NCI-H748 (cell line): Measurements from ENCODE around the gene S1PR2.
"Not testable (repeated sequence)": the region's sequence is repeated elsewhere in the genome, so short reads cannot be mapped to it uniquely, and the experiment has no call there.

Experiments
- DNase-seq: peaks from one replicate; lab custom pipeline; 2025; ENCODE audit not compliant: unreplicated experiment; lab: John Stamatoyannopoulos, UW

The S1PR2 gene

GRCh38 chr19:10255358-10255757 is 24.2 kb upstream of the S1PR2 start:
- no peak for DNase-seq

DNA sequence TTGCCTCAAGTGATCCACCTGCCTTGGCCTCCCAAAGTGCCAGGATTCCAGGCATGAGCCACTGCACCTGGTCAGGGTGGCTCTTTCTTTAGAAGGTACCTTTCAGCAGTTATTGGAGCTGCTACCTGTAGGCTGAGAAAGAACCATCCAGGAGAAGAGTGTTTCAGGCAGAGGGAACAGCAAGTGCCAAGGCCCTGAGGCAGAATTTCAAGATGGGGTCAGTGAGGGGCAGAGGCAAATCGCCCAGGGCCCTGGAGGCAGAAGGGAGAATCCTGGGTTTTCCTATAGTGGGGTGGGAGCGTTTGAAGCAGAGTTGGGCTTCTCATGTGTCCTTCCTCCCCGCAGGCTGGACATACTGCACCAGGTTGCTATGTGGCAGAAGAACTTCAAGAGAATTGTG is 23.1 kb upstream of the S1PR2 start:
- DNase-seq: no peak

- DNase-seq: no peak
Observed at GRCh38 chr19:10252707-10253106, 21.6 kb upstream of the S1PR2 start.

- peak; percentile 97 for DNase-seq
Observed at GRCh38 chr19:10251792-10252694, 20.9 kb upstream of the S1PR2 start, which contains the start of gene MRPL4. Gene MRPL4, plus strand, starts transcription at chr19:10252214. Its CDS starts 40 bp downstream, at chr19:10252254.

DNA sequence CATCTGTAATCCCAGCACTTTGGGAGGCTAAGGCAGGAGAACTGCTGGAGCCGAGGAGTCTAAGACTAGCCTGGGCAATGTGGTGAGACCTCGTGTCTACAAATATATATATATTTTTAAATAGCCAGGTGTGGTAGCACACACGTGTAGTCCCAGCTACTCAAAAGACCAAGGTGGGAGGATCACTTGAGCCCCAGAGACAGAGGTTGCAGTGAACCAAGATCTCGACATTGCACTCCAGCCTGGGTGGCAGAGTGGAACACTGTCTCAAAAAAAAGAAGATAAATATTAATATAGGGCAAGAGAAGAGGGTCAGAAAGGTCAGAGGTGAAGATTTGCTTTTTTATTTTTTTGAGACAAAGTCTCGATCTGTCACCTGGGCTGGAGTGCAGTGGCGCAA is 15.4 kb upstream of the S1PR2 start:
- no peak for DNase-seq

GRCh38 chr19:10245189-10245939 is 14.2 kb upstream of the S1PR2 start:
- no peak for DNase-seq

DNA sequence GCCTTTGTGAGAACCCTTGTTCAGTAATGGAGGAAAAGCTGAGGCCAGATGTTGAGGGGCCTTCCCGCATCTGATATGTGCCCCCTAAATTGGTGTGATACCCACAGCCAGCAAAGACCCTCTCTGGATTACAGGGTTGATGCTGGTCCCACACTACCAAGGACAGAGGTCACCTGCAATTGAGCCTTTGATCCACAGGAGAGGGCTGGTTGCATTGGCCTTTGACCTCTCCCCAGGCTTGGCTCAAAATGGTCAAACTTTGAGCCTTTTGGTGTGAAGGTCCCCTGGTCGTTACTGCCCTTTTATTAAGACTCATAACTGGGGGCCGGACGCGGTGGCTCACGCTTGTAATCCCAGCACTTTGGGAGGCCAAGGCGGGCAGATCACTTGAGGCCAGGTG is 12.5 kb upstream of the S1PR2 start:
- no peak for DNase-seq

DNA sequence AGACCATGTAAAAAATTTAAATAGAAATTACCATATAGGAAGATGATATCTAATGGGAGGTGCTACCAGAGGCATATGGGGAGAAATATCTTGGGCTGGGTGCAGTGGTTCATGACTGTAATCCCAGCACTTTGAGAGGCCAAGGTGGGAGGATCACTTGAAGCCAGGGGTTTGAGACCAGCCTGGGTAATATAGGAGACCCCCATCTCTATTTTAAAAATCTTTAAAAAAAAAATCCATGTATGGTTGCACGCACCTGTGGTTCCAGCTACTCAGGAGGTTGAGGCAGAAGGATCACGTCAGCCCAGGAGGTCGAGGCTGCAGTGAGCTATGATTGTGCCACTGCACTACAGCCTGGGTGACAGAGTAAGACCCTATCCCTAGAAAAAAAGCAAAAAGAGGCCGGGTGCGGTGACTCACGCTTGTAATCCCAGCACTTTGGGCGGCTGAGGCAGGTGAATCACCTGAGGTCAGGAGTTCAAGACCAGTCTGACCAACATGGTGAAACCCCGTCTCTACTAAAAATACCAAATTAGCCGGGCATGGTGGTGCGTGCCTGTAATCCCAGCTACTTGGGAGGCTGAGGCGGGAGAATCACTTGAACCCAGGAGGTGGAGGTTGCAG is 10.8 kb upstream of the S1PR2 start:
- DNase-seq: not testable (repeated sequence)

- peak; percentile 88 for DNase-seq
Observed at GRCh38 chr19:10238172-10238783, 7.1 kb upstream of the S1PR2 start.

- no peak for DNase-seq
Observed at GRCh38 chr19:10237702-10238101, 6.6 kb upstream of the S1PR2 start.

GRCh38 chr19:10235409-10235808 is 4.3 kb upstream of the S1PR2 start:
- not testable (repeated sequence) for DNase-seq

DNA sequence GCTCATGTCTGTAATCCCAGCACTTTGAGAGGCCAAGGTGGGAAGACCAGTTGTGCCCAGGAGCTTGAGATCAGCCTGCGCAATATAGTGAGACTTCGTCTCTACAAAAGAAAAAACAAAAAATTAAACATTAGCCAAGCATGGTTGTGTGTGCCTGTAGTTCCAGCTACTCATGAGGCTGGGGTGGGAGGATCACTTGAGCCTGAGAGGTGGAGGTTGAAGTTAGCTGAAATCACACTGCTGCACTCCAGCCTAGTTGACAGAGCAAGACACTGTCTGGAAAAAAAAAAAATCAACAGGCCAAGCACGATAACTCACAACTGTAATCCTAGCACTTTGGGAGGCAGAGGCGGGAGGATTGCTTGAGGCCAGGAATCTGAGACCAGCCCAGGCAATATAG is 3.9 kb upstream of the S1PR2 start:
- no peak for DNase-seq

DNA sequence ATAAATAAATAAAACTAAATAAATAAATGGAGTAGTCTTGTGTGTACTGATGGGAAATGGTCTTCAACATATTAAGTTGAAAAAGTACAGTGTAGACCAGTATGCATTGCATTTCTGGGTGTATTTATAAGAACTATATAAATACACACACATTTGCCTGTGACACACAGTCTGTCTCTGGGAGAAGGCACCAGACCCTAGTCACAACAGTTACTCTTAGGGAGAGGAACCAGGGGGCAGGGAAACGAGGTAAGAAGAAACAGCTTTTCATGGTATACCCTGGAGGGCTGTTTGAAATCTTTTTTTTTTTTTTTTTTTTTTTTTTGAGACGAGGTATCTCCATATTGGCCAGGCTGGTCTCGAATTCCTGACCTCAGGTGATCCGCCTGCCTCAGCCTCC is 2.8 kb upstream of the S1PR2 start:
- no peak for DNase-seq

DNA sequence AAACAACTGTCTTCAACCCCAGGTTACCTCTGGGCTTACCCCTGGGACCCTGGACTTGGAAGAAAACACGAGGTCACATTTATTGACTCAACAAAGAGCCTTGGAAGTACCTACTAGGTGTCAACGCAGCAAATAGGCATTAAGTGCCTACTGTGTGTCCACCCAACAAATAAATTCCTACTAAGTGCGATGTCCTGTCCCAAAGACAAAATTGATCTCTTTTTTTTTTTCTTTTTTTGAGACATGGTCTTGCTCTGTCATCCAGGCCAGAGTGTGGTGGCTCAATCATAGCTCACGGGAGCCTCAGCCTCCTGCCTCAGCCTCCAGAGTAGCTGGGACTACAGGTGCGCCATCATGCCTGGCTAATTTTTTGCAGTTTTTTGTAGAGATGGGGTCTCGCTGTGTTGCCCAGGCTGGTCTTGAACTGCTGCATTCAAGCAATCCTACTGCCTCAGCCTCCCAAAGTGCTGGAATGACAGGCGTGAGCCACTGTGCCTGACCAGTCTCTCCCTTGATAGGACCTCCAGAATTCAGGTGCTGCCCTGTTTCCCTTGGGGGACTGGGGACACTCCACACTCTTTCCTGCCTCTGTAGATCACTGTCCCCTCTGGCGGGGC is 589 bp upstream of the S1PR2 start:
- no peak for DNase-seq

- peak; percentile 25 for DNase-seq
Observed at GRCh38 chr19:10230173-10230860, 814 bp downstream of the S1PR2 start.

DNA sequence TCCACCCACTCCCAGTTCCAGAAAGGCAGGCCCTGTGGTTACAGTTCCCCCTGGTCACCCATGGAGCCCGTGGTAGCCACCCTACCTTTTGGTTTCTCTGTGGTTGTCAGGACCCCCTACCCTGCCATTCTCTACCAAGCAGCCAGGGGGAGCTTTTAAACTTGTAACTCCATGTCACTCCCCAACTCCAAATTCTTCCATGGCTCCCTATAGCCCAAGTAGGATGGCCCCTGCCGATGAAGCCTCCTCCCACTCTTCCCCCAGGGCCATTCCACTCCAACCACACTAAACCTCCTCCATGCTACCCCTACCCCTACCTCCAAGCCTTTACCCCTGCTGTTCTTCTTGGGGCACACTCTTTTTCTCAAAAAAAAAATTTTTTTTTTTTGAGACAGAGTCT is 2.2 kb downstream of the S1PR2 start:
- peak; percentile 42 for DNase-seq

DNA sequence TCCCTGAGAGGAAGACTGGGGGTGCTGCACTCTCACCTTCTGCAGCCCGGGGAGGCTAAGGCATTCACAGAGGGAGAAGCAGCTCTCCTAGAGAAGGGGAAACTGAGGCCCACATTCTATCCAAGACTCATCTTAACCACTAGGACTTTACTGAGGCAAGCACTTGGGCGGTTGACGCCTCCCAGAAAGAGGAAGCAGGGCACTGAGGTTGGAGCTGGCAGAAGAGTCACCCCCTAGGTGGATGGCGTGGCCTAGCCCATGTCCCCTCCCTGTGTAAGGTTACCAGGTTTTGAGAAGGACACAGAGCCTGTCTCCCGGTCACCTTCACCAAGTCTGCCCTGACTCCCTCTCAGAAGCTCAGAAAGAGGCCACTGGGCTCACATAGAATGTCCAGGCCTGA is 2.7 kb downstream of the S1PR2 start:
- DNase-seq: no peak

- DNase-seq: no peak
Observed at GRCh38 chr19:10227026-10227971, 3.8 kb downstream of the S1PR2 start.

GRCh38 chr19:10226376-10227025 is 4.6 kb downstream of the S1PR2 start:
- no peak for DNase-seq
